Left lobe of liver (tissue), 2 donors: ENCODE data around the gene CCNB2. TPM values are rescaled to one million over a fixed set of nuclear protein-coding genes. Genes with fewer than 3 reads are reported as not detected.
"Not testable (repeated sequence)": the region's sequence is repeated elsewhere in the genome, so short reads cannot be mapped to it uniquely, and the experiment has no call there.

ENCODE experiments used
- ATAC-seq: fragments of 200-7000 bp; cut with Tn5 transposase; one replicate; pipeline ENCODE4 v1.9.1; 2020; ENCODE audit warnings: mild to moderate bottlenecking, moderate library complexity
- DNase-seq: peaks from one replicate; pipeline ENCODE4 v3.0.0-alpha.2; 2020; ENCODE audit warnings: low spot score
- total RNA-seq: library from RNA; stranded (reverse); gene quantifications from one replicate; pipeline ENCODE4 v1.2.1, GENCODE V29; 2021
- donor health status: DM: no; HTN: no; CAD: no; lungs with moderate emphysema.
- donor health status: DM: no; HTN: yes; CAD: no.

CCNB2 gene
- total RNA-seq, result 0.28 TPM

- DNase-seq (peak; percentile 80), ATAC-seq (peak; percentile 99)
Observed at GRCh38 chr15:59104912-59105732, at the start of gene CCNB2. TSS of gene CCNB2 (plus strand) at chr15:59105146. CDS start at chr15:59105269, 123 bp downstream.

GRCh38 chr15:59059076-59059597 lies 45.8 kb upstream of the CCNB2 start:
- DNase-seq, result no peak
- no peak for ATAC-seq

DNA sequence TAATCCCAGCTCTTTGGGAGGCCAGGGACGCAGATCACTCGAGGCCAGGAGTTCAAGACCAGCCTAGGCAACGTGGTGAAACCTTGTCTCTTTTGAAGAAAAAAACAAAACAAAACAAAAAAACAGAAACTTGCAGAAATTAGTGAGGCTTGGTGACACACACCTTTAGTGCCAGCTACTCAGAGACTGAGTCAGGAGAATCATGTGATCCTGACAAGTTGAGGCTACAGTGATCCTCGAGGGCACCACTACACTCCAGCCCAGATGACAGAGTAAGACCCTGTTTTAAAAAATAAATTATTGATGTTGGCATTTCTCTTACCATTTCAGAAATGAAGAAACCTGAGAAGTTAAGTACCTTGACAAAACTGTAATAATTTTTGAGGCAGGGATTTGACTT lies 44.6 kb upstream of the CCNB2 start:
- no peak for ATAC-seq
- no peak for DNase-seq

DNA sequence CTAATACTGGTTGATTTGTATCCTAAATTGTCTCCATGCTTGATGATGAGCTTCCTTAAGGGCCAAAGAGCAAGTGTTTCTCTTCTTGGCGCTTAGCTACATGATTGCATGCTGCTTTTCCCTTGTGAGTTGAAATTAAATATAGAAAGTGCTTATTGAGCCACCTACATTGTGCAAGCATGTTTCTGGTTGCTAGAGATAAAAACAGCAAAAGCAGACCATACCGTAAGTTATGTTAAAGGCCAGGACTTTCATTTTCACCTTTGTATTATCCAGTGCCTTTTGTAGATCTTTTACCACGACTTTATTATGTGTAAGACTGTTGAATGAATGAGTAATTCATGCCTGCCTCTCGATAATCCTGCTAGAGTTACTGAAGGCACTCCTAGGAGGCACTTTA lies 41.9 kb upstream of the CCNB2 start:
- DNase-seq (no peak), ATAC-seq (no peak)

DNA sequence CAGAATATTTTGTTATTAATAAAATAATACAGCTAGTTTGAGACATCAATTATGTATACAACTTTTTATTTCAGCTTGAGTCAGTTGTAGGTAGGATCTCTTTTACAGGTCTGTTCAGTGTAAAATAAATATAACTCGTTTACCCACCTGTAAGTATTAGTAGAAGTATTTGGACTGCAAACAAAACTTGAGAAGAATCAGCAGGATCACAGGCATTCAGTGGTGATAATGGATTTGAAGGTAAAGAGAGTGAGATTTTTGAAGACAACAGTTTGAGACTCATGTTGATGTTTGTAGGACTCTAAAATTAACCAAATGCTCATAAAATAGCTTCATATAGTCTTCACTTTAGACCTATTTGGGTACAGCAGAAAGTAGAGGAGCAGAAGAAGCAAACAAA lies 35.5 kb upstream of the CCNB2 start:
- DNase-seq (no peak), ATAC-seq (no peak)

- no peak for ATAC-seq
- no peak for DNase-seq
Observed at GRCh38 chr15:59074607-59075006, 30.3 kb upstream of the CCNB2 start.

- DNase-seq, result no peak
- ATAC-seq, result no peak
Observed at GRCh38 chr15:59087731-59088130, 17.2 kb upstream of the CCNB2 start.

GRCh38 chr15:59094077-59094476 lies 10.9 kb upstream of the CCNB2 start:
- DNase-seq (no peak), ATAC-seq (no peak)

- DNase-seq, result no peak
- no peak for ATAC-seq
Observed at GRCh38 chr15:59096429-59096828, 8.5 kb upstream of the CCNB2 start.

DNA sequence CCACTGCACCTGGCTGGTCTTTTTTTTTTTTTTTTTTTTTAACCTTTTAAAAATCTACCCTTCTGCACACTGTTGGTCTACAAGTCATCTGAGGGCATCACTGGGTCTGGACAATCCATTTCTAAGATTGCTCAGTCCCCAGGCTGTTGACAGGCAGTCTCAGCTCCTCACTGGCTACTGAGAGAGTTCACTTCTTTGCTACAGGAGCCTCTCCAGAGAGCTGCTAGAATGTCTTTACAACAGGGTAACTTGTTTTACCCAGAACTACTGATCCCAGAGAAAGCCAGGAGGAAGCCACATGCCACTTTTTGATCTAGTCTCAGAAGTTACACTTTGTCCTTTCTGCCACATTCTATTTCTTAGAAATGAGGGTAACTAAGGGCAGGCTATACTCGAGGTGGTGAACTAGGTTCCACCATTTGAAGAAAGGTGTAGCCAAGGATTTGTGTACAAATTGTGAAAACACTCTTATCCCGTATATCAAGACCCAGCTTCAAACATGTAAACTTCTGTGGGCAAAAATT lies 5.7 kb upstream of the CCNB2 start:
- DNase-seq, result no peak
- ATAC-seq, result no peak

DNA sequence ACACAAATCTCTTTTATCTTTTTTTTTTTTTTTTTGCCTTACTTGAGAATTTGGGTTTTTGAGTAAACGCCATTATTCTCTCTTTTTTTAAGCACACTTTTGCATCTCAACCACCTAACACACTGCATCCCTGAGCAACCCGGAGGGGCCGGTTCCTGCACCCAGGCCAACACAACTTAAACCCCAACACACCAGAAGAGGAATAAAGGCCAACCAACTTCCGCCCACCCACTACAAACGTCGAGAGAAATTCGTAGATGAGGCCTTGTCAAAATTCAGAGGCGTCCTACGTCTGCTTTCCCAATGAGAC lies 389 bp upstream of the CCNB2 start:
- ATAC-seq, result peak; percentile 25

DNA sequence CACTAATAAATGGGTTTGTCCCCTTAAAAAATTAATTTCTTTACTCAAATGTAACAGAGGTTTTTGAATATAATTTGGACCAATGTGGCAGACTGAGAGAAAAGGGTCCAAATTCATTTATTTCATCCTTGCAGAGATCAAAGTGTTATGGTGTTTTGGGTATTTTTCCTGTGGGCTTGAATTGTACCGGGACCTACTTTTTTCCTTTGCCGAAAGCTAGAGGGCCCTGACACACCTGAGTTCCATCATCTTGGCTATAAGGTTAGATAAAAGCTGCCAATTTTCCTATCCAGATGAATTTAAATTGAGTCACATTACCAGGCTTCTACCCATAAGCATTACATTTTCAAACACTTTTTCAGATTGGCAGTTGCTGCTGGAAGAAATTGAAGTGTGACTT lies 908 bp downstream of the CCNB2 start:
- ATAC-seq, result no peak
- DNase-seq, result no peak

More for the DNA sequence above, 389 bp upstream of the CCNB2 start:
- DNase-seq, result no peak

GRCh38 chr15:59111251-59111650 lies 6.3 kb downstream of the CCNB2 start:
- no peak for ATAC-seq
- no peak for DNase-seq

- ATAC-seq, result no peak
- no peak for DNase-seq
Observed at GRCh38 chr15:59115047-59115446, 10.1 kb downstream of the CCNB2 start.

DNA sequence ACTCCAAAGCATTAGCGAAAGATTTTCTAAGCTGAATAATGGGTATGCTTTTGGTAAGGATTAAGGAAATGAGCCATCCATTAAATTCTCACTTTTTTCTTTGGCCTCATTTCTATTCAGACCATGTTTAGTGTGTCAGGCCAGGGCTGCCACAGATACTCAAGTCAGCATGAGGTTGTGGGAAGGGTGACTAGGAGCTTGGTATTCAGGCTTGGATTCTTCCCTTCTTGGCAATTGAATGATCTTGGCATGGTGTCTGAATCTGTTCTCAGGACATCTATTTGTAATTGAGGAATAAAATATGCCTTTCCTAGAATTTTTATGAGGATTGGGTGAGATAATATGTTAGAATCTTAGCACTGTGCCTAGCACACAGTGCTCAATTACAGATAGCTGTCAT lies 11.2 kb downstream of the CCNB2 start:
- ATAC-seq, result no peak
- no peak for DNase-seq

DNA sequence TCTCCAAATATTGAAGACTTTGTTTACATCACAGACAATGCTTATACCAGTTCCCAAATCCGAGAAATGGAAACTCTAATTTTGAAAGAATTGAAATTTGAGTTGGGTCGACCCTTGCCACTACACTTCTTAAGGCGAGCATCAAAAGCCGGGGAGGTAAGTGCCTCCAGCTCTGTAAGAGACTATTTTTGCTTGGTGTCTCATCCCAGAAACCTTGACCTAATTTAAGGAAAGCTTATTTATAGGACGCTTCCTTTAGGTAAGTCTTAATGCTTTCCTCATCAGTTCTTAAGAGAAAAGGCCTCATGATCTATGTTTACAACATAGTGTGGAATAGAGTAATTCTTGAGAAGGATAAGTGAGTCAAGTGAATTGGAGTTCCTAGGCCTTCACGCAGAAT lies 11.8 kb downstream of the CCNB2 start:
- ATAC-seq (no peak), DNase-seq (no peak)

DNA sequence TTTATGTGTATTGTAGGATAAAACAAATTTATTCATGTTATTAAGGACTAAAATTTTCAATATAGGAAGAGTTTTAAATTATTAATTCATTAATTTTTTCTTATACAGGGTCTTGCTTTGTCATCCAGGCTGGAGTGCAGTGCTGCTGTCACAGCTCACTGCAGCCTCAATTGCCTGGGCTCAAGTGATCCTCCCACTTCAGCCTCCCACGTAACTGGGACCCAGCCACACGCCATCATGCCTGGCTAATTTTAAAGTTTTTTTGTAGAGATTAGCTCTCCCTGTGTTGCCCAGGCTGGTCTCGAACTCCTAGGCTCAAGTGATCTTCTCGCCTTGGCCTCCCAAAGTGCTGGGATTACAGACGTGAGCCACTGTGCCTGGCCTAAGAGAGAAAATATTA lies 14.7 kb downstream of the CCNB2 start:
- ATAC-seq, result no peak
- DNase-seq, result no peak

DNA sequence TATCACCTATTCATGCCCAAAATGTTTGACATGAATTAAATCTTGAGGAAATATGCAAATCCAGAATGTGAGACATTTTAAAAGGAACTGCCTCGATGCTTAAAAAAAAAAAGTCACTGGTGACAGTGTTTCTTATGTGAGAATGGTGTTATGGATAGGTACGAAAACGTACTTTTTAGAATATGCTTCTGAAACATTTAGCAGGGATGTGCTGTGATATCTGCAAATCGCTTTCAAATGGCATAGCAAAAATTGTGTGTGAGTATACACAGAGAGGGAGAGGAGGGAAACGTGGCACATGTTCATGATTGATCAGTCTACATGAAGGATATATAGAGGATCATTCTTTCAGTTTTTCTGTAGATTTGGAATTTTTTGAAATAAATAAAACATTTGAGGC lies 16.0 kb downstream of the CCNB2 start:
- DNase-seq (no peak), ATAC-seq (no peak)

GRCh38 chr15:59124261-59124660 lies 19.3 kb downstream of the CCNB2 start:
- DNase-seq (no peak), ATAC-seq (no peak)

- ATAC-seq, DNase-seq: not testable (repeated sequence)
Observed at GRCh38 chr15:59125683-59126082, 20.7 kb downstream of the CCNB2 start.

- DNase-seq, ATAC-seq: not testable (repeated sequence)
Observed at GRCh38 chr15:59127255-59127654, 22.3 kb downstream of the CCNB2 start.

DNA sequence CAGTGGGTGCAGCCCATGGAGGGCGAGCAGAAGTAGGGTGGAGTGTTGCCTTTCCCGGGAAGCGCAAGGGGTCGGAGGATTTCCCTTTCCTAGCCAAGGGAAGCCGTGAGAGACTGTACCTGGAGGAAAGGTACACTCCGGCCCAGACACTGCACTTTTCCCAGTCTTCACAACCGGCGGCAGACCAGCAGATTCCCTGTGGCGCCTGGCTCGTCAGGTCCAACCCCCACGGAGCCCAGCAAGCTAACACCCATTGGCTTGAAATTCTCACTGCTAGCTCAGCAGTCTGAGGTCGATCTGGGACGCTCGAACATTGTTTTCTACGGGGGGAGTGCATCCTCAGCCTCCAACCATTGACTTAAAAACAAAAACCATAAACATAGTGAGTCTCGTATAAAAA lies 26.5 kb downstream of the CCNB2 start:
- ATAC-seq, result no peak
- no peak for DNase-seq
